T-helper 2 cell (primary cell): ENCODE results near the gene MAGEA8.
A peak's percentile ranks its signal among the peaks of the same experiment; 100 is the strongest.
"Not testable (repeated sequence)": the region's sequence is repeated elsewhere in the genome, so short reads cannot be mapped to it uniquely, and the experiment has no call there.

Source experiments
- DNase-seq, 5 experiments: peaks; one replicate each; pipeline versions ENCODE4 v3.0.0 to v3.0.0-alpha.2; 2012 to 2022

Gene MAGEA8

DNA sequence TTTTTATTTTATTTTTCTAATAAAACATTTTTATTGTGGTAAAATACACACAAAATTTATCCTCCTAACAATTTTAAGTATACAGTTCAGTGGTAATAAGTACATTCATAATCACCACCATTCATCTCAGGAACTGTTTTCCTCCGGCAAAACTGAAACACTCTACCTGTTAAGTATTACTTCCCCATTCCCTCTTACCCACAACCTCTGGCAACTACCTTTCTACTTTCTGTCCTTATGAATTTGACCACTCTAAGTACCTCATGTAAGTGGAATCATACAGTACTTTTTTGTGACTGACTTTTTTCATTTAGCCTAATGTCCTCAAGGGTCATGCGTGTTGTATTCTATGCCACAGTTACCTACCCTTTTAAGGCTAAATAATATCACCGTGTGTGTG lies 27.3 kb downstream of the MAGEA8 start:
- no peak for DNase-seq

DNA sequence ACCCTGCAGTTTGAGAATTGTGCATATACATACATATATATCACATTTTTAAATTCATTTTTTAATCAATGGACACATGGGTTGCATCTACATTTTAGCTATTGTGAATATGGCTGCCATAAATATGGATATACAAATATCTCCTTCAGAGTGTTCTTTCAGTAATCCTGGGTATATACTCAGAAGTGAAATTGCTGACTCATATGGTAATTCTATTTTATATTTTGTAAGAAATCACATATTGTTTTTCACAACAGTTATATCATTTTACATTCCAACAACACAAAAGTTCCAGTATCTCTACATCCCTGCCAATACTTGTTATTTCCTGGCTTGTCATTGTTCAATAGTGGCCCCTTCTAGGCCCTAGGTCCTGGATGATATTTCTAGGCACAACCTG lies 27.7 kb downstream of the MAGEA8 start:
- DNase-seq: no peak

DNA sequence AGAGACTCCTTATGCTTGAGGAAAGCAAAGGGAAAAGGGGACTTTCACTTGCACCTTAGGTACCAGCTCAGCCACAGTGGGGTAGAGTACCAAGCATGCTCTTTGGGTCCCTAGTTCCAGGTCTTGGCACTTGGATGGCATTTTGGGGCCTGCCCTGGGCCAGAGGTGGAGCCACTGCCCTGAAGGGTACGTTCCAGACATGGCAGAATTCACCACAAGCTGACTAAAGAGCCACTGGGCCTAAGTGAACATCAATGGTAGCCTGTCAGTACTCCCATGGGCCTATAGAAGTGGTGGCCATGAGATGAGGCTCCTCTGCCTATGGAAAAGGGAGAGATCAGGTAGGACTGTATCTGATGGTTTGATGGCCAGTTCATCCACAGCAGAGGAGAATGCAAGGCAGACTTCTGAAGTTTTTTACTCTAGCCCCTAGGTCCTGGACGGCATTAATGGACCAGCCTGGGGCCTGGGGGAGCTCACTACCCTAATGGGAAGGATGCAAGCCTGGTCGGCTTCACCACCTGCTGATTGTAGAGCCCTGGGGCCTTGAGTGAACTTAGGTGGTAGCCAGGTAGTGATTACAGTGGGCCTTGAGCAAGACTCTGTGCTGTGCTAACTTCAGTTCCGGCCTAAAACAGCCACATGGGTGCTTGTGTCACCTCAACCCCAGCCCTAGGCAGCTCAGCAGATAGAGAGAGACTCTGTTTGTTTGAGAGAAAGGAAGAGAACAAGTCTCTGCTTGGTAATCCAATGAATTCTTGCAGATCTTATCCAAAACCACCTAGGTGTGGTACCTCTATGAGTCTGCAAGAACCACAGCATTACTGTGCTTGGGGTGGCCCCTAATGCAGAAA lies 28.6 kb downstream of the MAGEA8 start:
- peak in 2 of 5 experiments; percentile 12 to 71 for DNase-seq

DNA sequence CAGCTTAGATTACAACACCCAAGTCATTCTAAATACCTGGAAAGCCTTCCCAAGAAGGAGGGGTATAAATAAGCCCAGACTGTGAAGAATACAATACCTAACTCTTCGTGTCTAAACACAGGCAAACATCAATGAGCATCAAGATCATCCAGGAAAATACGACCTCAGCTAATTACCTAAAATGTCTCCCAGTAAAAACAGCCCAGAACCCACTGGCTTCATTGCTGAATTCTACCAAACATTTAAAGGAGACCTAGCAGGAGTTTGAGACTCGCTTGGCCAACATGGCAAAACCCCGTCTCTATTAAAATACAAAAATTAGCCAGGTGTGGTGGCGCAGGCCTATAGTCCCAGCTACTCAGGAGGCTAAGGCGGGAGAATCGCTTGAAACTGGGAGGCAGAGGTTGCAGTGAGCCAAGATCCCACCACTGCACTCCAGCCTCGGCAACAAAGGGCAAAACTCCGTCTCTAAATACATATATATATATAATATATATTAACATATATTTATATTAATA lies 29.3 kb downstream of the MAGEA8 start:
- no peak for DNase-seq

DNA sequence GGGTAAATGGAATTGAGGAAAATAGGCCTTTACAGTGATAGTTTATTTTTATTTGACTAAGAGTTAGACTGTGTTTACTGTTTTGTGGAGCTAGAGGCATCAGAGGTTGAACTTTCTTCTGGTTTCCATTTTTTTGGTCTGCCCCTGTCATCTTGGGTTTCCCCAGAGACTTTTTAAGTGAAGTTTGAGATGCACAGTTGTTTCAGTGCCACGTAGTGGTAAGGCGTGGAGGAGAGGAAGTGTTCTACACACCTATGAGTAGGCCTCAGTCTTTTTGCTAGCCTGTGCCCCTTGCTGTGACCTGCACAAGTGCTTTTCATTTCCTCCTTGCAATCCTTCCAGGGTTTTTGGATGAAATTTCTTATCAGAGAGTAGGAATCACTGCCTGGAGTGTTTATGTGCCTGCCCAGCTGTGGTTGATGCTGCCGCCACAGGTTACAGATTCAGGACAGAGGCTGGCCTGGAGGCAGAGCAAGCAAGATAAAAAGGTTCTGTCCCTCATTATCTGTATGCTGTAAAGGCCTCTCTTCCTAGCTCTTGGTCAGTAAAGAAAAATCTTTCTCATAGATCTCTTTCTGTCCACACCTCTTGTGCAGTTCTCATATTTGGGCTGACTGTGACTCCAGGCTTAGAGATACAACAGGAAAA lies 35.9 kb downstream of the MAGEA8 start:
- DNase-seq: peak in 1 of 5 experiments; percentile 62

DNA sequence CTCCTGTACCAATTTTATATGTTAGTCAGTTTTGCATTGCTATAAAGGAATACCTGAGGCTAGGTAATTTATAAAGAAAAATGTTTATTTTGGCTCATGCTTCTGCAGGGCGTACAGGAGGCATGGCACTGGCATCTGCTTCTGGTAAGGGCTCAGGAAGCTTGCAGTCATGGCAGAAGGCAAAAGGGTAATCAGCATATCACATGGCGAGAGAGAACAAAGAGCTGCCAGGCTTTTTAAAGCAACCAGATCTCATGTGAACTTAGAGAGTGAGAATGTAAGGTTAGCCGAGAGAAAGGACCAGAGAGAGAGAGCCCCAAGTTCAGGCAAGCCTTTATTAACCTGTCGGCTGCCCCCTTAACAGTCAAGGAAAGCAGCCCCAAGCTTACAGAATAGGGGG lies 42.9 kb downstream of the MAGEA8 start:
- DNase-seq: not testable (repeated sequence)

- DNase-seq: not testable (repeated sequence)
Observed at GRCh38 chrX:149924434-149924833, 43.5 kb downstream of the MAGEA8 start.

DNA sequence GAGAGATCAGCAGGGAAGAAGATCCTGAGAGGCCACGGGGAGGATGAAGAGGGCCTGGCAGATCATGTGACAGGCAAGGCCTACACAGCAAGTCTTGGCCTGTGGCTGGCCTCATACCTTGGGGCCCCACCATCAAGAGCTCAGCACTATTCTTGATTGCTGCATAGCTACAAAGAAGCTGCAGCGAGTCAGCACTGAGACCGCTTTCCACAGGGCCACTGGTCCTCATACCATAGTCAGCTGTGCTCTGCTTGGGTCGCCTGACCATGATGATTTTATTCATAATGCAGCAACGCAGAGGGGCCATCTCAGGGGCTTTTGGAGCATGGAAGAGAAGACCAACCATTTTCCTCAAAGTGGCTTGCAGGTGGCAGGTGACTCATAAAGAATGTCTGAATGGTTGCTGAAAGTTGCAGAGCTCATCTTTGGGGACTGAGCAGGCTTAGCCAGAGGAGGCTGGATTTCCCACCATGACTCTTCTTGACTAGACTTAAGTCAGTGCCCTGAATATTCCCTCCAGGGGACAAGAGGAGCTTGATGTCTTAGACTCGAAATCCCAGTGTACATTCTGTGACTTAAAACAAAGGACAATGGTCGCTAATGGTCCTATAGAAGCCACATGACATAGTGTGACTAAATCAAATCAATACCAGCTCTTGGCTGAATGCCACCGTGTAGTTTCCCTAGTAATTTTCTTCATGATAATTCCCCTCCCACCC lies 46.4 kb downstream of the MAGEA8 start:
- DNase-seq: not testable (repeated sequence)

DNA sequence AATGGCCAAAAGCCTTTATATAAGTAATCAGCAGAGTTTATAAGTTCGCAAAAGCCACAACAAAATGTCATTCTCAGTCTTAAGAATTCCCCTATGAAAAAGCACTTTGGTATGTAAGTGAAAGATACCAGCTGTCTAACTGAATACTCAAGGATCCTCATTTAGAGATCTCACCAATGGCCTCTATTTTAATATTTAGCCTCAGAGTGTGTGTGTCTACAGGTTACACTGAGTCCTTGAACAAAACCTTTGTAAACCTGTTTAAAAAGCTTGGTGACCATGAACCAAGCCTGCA lies 46.9 kb downstream of the MAGEA8 start:
- DNase-seq: not testable (repeated sequence)

DNA sequence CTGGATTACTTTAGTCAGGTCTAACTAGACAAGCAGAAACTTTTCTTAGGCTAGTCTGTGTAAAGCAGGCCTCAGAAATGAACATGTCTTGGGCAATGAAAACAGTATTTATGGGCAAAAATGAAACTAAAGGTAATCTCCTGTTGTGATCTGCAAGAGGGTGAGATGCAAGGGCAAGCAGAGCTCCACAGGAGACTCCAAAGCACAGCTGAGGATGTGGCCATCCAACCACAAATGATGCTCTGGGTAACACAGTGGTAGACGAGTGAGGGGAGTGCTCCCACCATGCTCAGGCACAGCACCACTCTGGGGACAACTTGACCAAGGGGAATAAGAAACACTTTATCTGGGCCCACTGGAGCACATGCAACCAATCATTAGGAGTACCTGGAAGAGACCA lies 47.7 kb downstream of the MAGEA8 start:
- not testable (repeated sequence) for DNase-seq

DNA sequence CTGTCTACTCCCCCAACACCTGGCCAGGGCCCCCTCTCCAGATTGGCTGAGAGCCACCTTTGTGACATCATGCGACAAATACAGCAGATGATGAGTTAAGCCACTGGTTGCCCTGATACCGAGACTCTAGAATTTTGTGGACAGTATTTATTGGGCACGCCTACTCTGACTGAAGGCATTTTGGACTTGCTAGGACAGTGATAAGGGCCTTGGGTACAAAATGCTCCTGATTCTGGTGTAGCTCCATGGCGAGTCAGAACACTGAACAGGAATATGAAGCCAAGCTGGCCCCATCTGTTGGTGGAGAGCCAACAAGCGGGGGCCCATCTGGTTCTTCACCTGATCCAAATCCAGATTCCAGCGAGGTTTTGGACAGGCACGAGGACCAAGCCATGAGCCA lies 48.4 kb downstream of the MAGEA8 start, which contains the start of gene HSFX4:
TSS of gene HSFX4 (plus strand) at position 174 of the 400 bp plus-strand sequence. CDS start at position 246, 72 bp downstream.
- not testable (repeated sequence) for DNase-seq

GRCh38 chrX:149931355-149931754 lies 50.4 kb downstream of the MAGEA8 start:
- DNase-seq: not testable (repeated sequence)

DNA sequence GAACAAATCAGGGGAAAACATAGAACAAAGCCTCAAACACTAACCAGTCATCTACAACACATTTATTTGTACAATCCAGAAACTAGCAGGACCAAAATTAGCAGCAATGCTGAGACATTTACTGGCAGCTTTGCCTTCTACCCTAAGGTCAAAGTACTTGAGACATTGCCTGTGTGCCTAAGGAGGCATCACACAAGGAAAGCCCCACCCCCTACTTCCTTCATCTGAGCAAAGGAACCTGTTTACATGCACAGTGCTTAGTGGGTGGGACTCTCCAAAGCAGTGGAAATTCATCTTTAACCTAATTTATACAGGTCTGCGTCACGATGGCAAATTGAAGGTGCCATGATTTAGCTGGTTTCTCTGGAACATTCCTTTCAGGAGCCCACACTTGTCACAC lies 51.2 kb downstream of the MAGEA8 start:
- not testable (repeated sequence) for DNase-seq

GRCh38 chrX:149932970-149933369 lies 52.0 kb downstream of the MAGEA8 start:
- DNase-seq: not testable (repeated sequence)

DNA sequence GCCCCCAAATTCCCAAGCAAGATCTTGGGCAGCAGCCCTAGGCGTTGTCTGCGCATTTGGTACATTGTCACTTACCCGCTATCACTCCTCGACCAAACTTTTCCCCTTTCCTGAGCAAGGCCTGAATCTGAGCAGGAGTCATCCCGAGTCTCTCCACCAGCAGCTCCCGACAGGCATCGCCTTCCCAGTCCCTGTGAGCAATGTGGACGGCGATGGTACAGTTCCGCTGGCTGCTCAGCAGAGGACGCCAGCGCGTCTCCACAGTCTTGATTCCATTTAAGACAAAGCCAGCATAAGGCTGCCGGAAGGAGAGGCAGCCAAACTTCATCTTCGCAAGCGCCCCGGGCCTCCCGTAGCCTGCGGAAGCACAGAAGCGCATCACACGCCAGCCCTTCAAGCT lies 52.6 kb downstream of the MAGEA8 start:
- not testable (repeated sequence) for DNase-seq
